Epithelial cell of umbilical artery (primary cell): ENCODE data around the gene CLUH. TPM values are rescaled to one million over a fixed set of nuclear protein-coding genes. Genes with fewer than 3 reads are reported as not detected.

ENCODE experiments used
- total RNA-seq: library from RNA; depleted of rRNA; stranded (reverse); fragments of >200 nt; gene quantifications from 2 replicates; pipeline ENCODE4 v1.2.3, GENCODE V29; 2014

CLUH gene, protein sequence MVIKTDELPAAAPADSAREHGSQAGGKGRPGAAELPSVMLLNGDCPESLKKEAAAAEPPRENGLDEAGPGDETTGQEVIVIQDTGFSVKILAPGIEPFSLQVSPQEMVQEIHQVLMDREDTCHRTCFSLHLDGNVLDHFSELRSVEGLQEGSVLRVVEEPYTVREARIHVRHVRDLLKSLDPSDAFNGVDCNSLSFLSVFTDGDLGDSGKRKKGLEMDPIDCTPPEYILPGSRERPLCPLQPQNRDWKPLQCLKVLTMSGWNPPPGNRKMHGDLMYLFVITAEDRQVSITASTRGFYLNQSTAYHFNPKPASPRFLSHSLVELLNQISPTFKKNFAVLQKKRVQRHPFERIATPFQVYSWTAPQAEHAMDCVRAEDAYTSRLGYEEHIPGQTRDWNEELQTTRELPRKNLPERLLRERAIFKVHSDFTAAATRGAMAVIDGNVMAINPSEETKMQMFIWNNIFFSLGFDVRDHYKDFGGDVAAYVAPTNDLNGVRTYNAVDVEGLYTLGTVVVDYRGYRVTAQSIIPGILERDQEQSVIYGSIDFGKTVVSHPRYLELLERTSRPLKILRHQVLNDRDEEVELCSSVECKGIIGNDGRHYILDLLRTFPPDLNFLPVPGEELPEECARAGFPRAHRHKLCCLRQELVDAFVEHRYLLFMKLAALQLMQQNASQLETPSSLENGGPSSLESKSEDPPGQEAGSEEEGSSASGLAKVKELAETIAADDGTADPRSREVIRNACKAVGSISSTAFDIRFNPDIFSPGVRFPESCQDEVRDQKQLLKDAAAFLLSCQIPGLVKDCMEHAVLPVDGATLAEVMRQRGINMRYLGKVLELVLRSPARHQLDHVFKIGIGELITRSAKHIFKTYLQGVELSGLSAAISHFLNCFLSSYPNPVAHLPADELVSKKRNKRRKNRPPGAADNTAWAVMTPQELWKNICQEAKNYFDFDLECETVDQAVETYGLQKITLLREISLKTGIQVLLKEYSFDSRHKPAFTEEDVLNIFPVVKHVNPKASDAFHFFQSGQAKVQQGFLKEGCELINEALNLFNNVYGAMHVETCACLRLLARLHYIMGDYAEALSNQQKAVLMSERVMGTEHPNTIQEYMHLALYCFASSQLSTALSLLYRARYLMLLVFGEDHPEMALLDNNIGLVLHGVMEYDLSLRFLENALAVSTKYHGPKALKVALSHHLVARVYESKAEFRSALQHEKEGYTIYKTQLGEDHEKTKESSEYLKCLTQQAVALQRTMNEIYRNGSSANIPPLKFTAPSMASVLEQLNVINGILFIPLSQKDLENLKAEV (N-terminal part only)
- total RNA-seq: 38.0 and 44.7 TPM in 2 replicates

DNA sequence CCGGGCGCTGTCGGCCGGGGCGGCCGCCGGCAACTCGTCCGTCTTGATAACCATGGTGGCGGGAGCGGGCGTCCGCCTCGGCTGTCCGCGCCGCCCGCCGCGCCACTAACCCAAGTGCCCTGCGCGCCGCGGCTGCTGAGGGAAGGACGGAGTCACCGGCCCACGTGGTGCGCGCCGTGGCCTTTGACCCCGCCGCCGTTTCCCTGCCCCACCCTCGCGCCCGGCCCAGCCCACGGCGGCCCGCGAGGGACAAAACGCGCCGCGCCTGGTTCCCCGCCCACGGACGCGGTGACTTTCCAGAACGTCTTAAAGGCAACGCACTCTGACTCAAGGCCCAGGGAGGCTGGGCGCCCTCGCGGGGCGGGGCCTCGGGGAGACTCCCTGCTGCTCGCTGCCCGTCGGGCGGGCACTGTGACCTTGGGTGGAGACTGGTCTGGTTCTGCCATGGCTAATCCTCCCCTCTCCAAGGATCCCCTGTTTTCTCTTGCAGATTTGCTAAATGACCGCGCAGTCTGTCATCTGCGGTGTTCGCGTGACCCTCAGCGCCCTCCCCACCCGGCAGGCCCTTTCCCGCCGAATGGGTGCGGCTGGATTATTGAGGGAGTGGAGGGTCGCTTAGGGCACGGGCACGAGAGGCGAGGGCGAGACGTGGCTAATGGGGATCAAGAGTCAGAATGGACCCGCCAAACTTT is at the start of gene CLUH:
CLUH (minus strand) TSS at position 157 of the 692 bp plus-strand sequence; CDS start at position 54, 103 bp downstream.

DNA sequence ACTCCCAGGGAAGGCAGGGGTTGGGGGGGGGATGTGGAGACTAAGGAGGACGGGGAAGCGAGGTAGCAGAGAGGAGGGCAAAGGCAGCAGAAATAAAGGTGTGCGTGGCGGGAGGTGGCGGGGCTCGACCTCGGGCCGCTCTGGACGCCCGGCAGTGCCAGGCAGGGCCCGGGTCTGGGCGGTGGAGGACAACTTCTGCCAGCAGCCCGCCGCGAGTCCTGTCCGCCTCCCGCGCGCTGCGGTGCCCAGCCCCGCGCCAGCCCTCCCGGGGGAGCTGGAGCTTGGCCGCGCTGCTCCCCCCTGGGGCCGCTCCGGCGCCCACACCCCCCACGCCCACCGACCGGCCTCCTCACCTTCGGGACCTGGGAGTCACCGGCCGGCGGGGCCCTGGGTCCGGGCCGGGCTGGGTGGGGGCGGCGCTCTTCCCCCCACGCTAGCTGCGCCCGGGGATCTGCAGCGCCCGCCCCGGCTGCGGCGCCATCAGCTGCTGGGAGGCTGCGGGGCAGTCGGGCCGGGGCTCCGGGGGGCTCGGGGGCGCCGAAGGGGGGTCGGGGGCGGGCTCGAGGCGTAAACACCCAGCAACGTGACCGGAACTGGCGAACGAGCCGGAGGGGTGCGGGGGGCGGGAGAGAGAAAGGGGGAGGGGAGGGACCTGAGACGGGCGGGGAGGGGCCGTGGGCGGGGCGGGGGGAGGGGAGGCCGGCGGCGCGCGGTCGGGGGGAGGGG is 37.7 kb upstream of the CLUH start, which contains the start of gene CCDC92B:
CCDC92B (minus strand) TSS at position 595 of the 726 bp plus-strand sequence. CDS start 14,507 bp downstream, outside the sequence.

Other genes starting within 250 kb of the CLUH start
- gene METTL16, start 199.9 kb downstream of the CLUH start, total RNA-seq: 16.9 and 17.2 TPM in 2 replicates
- gene PAFAH1B1, start 118.1 kb downstream of the CLUH start, total RNA-seq: 85.3 and 112 TPM in 2 replicates
- gene CCDC92B, start 37.9 kb upstream of the CLUH start, total RNA-seq: not detected in 2 replicates
- 0.15 and 0.65 TPM in 2 replicates for gene RAP1GAP2, start 84.7 kb upstream of the CLUH start, total RNA-seq